KMS-11 (cell line): ENCODE data around the gene ENKD1.

ENCODE experiments used
- H2AFZ ChIP-seq: fragments of 200-600 bp; sonication (generic); 2 replicates; pipeline ENCODE4 v1.6.1; 2016; ENCODE audit warnings: antibody characterized with exemption, mixed run types, low read depth
- H3K27ac ChIP-seq: fragments of 200-600 bp; sonication (generic); 2 replicates; pipeline ENCODE4 v1.6.1; 2016; ENCODE audit warnings: mild to moderate bottlenecking, mixed run types
- H3K27me3 ChIP-seq: fragments of 200-600 bp; sonication (generic); 2 replicates; pipeline ENCODE4 v1.6.1; 2017; ENCODE audit warnings: mild to moderate bottlenecking, low read depth, mixed run types, moderate library complexity; ENCODE audit not compliant: insufficient read depth
- H3K36me3 ChIP-seq: fragments of 200-600 bp; sonication (generic); 2 replicates; pipeline ENCODE4 v1.6.1; 2017; ENCODE audit warnings: mild to moderate bottlenecking, mixed run types; ENCODE audit not compliant: insufficient read depth
- H3K4me1 ChIP-seq: fragments of 200-600 bp; sonication (generic); 2 replicates; pipeline ENCODE4 v1.6.1; 2016; ENCODE audit warnings: mild to moderate bottlenecking, low read depth, mixed run types; ENCODE audit not compliant: poor library complexity, severe bottlenecking
- H3K4me2 ChIP-seq: fragments of 200-600 bp; sonication (generic); 2 replicates; pipeline ENCODE4 v1.7.0; 2016; ENCODE audit warnings: mild to moderate bottlenecking, mixed run types
- H3K4me3 ChIP-seq: fragments of 200-600 bp; sonication (generic); IDR thresholded peaks from 2 replicates; pipeline ENCODE4 v1.6.1; 2017; ENCODE audit warnings: low read depth, low read length, mixed read lengths; ENCODE audit not compliant: insufficient read depth
- H3K79me2 ChIP-seq: fragments of 200-600 bp; sonication (generic); 2 replicates; pipeline ENCODE4 v1.6.1; 2016; ENCODE audit warnings: low read depth, mixed run types; ENCODE audit not compliant: insufficient read depth
- H3K9ac ChIP-seq: fragments of 200-600 bp; sonication (generic); 2 replicates; pipeline ENCODE4 v1.6.1; 2016; ENCODE audit warnings: mild to moderate bottlenecking, mixed run types
- H4K20me1 ChIP-seq: fragments of 200-600 bp; sonication (generic); 2 replicates; pipeline ENCODE4 v1.6.1; 2016; ENCODE audit warnings: mild to moderate bottlenecking, mixed run types; ENCODE audit not compliant: insufficient read depth
- CTCF ChIP-seq: fragments of 200-600 bp; sonication (generic); conservative IDR thresholded peaks from 2 replicates; pipeline ENCODE4 v1.6.1; 2017; ENCODE audit warnings: low read depth, mild to moderate bottlenecking, antibody characterized with exemption, low read length, moderate library complexity, mixed read lengths

ENKD1 gene

GRCh38 chr16:67657751-67658518, 8.6 kb downstream of the ENKD1 start:
- Histone ChIP-seq H3K27me3 (no peaks in the 10 kb centered on the region), H3K4me1 (peaks cover 7% of the 10 kb centered on the region), H2AFZ (no peak overlapping the region), H3K4me3 (no peak overlapping the region), H4K20me1 (no peaks in the 10 kb centered on the region), H3K79me2 (no peaks in the 10 kb centered on the region), H3K36me3 (no peaks in the 10 kb centered on the region), H3K27ac (no peak overlapping the region), H3K9ac (no peak overlapping the region), H3K4me2 (no peak overlapping the region)
- no peak for TF ChIP-seq CTCF

DNA sequence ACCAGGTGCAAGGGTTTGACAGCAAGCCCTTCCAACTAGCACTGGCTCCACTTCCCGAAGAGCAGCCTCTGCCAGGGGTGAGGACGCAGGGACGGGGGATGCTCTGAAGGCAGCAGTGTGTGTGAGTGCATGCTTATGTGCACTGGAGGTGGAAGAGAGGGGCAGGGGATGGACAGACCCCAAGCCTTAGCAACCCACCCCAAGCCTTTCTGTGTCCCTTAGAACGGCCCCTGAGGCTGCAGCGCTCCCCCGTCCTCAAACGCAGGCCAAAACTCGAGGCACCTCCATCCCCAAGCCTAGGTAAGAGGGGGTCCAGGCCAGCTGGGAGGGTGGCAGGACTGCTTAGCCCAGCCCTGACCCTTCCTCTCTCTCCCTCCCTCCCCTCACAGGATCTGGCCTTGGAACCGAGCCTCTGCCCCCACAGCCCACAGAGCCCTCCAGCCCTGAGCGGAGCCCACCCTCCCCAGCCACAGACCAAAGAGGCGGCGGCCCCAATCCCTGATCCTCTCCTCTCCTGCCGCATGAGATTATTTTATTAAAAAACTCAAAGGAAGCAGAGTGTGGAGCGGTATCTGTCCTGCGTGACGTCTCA, 9.4 kb downstream of the ENKD1 start:
- Histone ChIP-seq H3K79me2 (no peaks in the 10 kb centered on the region), H3K4me3 (no peak overlapping the region), H2AFZ (no peak overlapping the region), H3K36me3 (no peaks in the 10 kb centered on the region), H4K20me1 (no peaks in the 10 kb centered on the region), H3K4me2 (no peak overlapping the region), H3K9ac (no peak overlapping the region), H3K4me1 (peaks cover 7% of the 10 kb centered on the region), H3K27ac (no peak overlapping the region), H3K27me3 (no peaks in the 10 kb centered on the region)
- TF ChIP-seq CTCF: no peak

DNA sequence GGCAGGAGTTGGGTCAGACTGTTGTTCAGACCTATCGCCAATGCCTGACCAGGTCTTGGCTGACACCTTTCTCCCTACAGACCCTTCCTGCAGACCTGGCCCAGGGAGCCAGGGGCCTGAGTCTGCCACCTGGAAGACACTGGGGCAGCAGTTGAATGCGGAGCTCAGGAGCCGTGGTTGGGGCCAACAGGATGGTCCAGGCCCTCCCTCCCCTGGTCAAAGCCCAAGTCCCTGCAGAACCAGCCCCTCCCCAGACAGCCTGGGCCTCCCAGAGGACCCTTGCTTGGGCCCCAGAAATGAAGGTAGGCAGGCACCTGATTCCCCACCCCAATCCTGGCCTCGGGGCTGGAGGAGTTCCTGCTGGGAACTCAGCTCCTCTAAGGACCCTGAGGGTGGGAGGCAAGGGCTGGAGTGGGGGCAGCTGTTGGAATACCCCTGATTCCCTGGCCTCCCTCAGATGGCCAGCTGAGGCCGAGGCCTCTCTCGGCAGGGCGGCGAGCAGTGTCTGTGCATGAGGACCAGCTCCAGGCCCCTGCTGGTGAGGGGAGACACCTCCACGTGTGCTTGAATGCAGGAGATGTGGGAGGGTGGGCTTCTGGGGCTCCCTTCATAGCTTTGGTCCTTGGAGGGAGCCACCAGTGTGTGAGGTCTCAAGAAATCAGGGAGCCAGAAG, 10.1 kb downstream of the ENKD1 start:
- Histone ChIP-seq H2AFZ (no peak overlapping the region), H3K4me2 (no peak overlapping the region), H4K20me1 (no peaks in the 10 kb centered on the region), H3K27ac (no peak overlapping the region), H3K79me2 (no peaks in the 10 kb centered on the region), H3K36me3 (no peaks in the 10 kb centered on the region), H3K4me3 (no peak overlapping the region), H3K4me1 (peaks cover 7% of the 10 kb centered on the region), H3K27me3 (no peaks in the 10 kb centered on the region), H3K9ac (no peak overlapping the region)
- TF ChIP-seq CTCF: no peak

DNA sequence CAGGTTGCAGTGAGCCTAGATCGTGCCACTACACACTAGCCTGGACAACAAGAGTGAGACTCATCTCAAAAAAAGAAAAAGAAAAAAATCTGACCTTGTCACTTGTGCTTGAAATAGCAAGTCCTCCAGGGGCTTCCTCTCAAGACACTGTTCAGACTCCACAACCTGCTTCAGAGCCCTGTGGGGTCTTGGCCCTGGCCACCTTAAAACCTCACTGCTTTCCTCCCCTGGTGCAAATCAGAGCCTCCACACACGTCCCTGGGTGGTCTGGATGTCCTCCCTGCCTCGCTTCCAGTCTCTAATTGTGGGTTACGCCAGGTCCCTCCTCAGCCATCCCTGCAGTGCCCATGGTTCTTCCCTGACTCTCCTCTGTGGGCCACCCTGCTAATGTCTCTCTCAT, 11.2 kb downstream of the ENKD1 start:
- Histone ChIP-seq H3K9ac (no peak overlapping the region), H3K4me2 (no peak overlapping the region), H3K4me1 (peaks cover 3% of the 10 kb centered on the region), H3K36me3 (no peaks in the 10 kb centered on the region), H3K27ac (no peak overlapping the region), H3K79me2 (no peaks in the 10 kb centered on the region), H2AFZ (no peak overlapping the region), H4K20me1 (no peaks in the 10 kb centered on the region), H3K4me3 (no peak overlapping the region), H3K27me3 (no peaks in the 10 kb centered on the region)
- no peak for TF ChIP-seq CTCF
